NOMO-1 treated with DMSO at 0.1 percent for 48 hours (cell line): ENCODE results near the gene FAM200B.

Experiments
- DNase-seq: peaks from one replicate; lab custom pipeline; 2025; ENCODE audit not compliant: unreplicated experiment; lab: John Stamatoyannopoulos, UW

Gene FAM200B

DNA sequence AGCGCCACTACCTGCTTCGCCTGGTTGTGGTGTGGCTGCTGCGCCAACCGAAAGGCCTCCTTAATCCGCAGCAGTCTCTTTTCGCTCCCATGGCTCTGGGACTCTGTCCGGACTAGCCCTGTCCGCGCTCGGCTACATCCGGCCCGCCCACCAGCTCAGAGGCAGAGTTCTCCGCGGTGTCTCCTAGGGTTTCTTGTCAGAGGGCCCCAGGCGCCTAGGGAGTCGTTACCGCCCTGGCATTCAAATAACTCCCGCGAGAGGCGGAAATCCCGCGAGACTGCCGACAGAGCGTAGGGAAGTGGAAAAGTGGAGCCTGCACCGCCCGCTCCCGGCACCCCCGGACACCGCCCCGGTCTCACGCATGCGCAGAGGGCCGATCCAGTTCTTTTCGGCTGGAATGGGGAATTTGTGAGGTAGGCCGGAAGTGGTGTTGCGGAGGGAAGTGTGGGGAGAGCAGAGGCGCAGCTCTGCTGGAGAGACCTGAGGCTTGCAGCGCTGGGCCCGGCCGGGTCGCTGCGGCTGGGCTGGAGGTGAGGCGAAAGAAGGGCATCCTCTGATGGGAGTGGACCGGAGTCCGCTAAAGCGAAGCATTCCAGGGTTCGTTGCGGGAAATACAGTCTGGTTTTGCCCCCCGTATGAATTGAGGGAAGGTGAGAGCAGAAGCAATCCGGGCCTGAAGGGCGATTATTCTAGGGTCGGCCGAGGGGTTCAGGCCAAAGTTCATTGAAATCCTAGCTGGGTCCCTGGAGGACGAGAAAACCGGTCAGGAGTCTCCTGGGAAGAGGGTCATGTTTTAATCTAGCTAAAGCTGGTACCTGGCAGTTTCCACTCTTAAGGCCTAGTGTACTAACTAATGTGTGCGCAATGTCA lies at the start of gene FAM200B:
Gene FAM200B (plus strand): TSS at position 456 of the 870 bp plus-strand sequence. CDS start 5,151 bp downstream, outside the sequence.
- DNase-seq: peak; percentile 98

DNA sequence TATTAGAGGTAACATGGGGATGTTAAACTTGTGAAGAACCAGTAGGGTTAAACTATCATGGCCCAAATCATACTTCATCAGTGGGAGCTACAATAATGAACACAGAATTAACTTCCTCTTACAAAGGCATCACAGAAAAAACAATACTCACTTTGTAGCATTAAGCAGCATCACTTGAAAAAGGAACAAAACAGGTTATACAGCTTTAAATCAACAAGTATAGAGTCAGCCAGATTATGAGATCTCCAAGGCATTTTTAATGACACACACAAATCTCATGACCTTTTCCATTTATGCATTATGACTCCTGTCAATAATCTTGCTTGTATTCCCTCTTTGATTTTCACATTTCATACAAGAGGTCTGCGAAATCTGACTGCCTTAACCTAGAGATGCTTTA lies 44.8 kb upstream of the FAM200B start:
- no peak for DNase-seq

DNA sequence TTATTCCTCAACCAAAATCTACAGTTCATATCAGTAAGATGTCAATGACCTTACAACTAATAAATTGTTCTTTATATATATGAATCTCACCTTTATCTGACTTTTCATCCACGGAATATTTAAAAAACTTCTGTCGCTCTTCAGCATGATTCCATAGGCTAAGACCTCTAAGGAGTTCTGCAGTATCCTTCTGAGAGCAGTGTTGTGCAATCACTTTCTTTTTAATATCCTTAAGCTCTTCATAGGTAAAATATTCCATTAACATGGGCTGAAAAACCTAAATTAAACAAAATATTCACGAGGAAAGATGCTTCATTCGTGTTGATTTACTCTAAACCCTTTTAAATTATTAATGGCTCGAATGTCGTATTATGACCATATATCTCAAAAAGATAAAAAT lies 43.2 kb upstream of the FAM200B start:
- DNase-seq: no peak

DNA sequence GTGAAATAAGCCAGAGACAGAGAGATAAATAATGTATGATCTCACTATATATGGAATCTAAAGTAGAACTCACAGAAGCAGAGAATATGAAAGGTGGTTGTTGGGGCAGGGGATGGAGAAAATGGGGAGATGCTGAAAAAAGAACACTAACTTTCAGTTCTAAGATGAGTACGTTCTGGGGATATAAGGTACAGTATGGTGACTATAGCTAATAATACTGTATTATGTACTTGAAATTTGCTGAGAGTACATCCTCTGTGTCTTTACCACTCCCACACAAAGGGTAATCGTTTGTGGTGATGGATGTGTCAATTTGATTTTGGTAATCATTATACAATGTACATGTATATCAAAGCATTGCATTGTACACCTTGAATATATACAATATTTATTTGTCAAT lies 33.0 kb upstream of the FAM200B start:
- DNase-seq: no peak

DNA sequence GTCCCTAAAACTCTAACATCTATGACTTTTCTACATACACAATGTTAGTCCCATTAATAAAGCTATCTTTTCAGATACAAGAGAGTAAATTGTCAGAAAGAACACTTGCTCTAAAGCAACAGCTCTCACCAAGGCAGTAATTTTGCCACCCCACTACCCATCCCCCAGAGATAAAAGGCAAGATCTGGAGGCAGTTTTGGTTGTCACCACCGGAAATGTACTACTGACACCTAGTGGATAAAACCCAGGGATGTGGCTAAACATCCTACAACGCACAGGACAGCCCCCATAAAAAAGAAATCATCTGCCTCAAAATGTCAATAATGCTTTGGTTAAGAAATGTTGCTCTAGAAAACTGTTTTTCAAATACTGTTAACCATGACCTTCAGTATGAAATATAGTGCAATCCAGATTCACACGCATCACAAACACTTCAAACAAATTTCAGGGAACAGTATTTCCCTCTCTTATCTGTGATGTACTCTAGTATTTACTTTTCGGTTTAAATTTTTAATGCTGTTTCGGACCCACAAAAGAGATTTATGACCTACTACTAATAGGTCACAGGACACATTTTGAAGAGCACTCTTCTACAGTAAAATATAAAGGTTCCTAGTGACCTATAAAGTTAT lies 31.6 kb upstream of the FAM200B start:
- DNase-seq: peak; percentile 79

DNA sequence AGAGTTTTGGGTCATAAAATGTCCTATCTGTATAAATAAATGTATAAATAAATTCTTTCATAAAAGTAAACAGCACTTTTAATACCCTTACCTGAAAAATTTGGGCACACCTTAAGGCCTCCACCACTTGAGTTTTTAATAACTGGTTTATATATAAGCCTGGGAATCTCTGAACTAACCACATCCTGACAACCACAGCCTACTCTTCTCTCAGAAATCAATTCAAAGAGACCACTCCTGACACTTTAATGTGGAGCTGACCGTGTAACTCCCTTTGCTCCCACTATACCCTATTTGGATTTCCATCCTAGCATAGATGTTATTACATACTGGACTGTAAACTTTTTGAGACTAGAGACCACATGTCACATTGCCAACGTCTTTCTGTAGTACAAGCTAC lies 30.0 kb upstream of the FAM200B start:
- no peak for DNase-seq

DNA sequence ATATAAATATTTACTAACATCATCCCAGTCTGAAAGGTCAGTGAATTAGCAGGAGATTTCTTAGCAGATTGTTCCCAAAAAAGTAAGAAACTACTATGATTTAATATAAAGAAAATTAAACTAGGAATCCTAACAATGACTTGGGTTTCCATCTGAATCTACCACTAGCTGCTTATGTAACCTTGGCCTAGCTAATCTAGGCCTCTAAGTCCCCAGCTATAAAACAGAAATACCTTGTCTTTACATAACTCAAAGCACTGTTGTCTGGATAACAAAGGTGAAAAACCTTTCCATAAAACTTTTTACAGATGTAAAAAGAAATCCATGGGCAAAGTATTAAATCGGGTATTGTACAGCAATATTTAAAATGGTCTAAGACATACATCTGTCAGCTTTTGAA lies 29.4 kb upstream of the FAM200B start:
- no peak for DNase-seq

DNA sequence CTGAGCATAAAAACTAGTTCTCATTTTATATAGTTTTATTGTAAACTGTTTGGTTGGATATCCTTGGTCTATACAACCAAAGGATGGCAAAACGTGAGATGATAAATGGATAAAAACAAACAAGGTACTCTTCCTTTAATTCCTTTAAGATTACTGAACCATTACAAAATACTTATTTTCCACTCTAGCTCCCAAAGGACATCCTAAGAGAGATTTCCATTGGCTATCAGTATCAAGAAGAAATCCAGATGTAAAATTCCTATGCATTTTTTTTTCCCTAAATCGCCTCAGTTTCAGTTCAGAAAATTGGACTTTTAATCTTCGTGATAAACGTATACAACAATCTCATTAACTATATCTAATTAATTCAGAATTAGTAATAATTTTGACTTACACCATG lies 28.8 kb upstream of the FAM200B start:
- DNase-seq: no peak

DNA sequence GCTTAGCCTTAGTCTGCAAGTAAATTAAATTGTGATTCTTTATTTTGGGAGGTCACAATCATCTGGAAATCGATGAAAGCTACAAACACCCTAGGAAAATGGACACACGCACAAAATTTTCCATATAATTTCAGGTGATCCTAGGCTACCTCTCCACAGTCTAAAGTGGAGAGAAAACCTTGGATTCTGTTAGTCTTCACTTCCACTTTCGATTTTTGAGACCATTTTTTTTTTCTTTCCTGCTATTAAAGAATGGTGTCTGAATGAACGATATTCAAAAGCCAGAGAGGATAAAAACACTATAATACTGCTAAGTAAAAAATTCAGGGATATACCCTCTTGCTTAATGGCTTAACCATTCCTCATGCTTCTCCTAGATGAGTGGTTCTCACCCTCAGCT lies 28.2 kb upstream of the FAM200B start:
- peak; percentile 20 for DNase-seq

DNA sequence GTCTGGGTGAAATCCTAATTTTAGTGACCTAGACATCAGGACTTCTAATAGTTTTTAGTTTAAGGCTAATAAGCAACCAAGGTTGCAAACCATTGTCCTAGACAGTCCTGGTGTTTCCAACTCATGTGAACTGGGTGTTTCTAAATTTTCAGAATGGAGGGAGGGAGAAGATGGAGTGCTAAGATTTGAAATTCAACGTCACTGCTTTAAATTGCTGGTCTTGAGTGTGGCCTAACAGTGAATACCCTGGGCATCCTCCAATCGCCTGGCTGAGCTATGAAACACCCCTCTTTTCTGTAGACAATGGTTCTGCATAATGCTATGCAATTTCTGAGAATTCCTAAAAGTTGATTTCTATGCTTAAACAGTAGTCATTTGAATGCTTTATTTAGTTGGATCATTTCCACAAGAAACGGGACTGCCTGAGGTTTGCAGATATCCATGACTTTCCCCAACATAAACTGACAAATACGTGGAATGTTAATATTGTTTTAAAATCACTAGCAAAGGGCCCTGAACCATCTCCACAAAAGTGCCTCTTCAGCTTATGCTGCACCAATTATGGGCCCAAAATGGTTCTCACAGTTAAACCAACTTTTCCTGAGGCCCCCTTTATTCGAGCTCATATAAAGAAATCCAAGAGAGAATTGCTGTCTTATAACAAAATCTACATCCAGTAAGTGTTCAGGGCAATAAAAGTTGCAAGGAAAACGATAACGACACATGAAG lies 27.6 kb upstream of the FAM200B start:
- DNase-seq: peak; percentile 82

DNA sequence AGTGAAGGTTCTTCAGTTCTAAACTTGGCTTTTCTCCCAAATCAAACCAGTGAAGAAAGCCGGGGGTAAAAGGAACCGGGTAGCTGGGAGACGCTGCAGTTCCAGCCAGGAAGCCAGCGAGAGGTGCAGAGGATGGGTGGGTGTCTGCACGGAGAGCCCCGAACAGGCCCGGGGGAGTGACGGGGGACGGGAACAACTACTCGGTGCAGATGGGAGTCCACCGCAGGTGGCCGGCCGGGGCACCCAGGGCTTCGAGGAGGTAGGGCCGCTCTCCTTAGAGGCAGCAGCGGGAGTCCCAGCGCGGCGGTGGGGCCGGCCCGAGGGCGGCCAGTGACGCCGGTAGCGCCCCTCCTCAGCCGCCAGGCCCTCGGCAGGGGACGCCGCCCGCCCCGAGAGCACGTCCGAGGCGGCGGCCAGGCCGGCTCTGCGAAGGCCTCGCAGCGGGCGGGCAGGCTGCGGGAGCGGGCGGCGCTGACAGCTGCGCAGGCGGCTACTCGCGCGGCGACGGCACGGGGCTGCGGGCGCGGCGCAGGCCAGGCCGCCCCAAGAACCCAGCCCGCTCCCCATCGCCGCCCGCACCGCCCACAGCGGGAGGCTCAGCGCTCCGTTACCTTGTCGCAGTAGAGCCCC lies 26.9 kb upstream of the FAM200B start:
- peak; percentile 47 for DNase-seq

DNA sequence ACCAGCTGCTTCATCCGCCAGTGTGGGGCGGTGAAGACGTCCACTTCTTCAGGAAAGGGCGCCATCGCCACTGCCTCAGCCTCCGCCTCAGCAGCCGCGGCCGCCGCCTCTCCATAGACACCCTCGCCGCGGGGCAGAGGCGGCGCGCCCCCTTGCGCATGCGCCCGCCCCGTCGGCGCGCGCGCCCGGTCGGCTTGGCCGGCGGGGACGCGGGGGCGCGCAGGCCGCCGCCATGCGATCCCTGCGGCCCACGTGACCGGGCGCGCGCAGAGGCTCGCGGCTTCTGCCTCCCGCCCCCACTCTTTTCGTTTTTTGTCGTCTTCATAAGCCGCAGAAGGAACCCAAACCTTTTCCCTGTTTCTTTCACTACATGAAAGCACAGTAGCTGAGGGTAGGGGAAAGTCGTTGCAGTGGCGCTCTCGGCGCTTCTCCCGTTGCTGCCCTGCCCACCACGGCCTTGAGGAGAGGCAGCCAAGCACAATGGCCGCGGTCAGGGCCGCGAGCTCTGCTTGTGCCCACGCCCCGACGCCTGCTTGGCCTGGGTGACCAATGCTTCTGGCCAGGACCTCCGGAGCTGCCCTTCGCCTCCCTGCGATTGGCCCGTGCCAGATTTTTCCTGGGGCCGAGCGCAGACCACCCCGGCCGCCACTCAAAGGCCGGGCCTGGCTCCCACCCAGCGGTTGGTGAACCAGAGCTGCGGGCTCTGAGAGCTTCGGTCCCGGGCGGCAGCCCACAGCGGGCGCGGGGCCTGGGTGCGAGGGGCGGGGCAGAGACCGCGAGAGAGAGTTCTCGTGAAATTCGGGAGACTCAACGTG lies 26.2 kb upstream of the FAM200B start, which contains the start of gene FBXL5:
Gene FBXL5 (minus strand): TSS at position 135 of the 815 bp plus-strand sequence. CDS start 70 bp downstream, at position 65.
- peak; percentile 82 for DNase-seq

DNA sequence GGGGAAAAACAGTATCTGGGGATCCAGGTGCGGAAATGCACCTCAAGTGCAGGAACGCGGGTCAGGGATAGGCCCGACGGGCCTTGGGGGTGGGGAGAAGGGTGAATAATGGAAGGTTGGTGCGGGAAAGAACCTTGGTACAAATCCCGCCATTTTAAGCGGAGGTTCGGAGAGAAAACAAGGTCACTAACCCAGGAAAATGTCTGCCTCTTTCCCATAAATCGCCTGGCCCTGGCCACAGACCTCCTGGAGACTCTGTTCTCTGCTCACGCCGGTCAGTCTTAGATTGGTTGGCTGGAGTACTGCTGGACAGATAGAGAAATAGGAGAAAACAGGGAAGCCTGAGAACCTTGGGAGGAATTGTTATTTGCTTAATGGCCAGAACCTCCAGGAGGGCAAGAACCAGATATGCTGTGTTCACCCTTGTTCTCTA lies 25.6 kb upstream of the FAM200B start:
- DNase-seq: no peak

DNA sequence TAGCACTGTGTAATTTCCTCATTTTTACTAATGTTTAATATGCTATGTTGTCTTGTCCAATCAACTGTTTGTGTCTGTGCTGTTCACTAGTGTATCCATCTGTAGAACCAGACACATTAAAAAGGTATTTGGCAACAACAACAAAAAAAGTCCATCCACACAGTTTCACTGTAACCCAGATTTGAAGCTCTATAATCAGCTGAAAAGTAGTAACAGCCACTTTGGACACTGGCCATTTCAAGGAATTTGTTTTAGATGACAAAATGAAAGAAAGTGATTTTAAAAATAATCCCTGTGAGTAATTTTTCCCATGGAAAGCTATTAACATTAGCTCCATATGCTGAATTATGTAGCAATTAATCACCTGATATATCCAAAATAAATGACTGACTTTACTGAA lies 24.3 kb upstream of the FAM200B start:
- DNase-seq: no peak

DNA sequence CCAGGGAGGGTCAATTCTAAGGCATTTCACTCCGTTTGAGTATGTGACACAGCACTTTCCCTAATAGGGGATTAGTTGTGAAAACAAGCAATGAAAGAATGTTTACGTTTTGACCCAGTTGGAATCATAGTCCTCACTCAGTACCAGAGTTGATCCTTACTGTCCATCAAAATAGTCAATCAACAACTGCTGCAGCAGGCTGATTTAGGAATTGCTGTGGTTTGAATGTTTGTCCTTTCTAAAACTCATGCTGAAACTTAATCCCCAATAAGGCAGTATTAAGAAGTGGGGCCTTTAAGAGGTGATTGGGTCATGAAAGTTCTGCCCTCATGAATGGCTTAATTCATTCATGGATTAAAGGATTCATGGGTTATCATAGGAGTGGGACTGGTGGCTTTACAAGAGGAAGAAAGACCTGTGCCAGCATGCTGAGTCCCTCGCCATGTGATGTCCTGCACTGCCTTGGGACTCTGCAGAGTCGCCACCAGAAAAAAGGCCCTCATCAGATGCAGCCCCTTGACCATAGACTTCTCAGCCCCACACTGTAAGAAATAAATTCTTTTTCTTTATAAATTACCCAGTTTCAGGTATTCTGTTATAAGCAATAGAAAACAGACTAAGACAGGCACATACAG lies 23.4 kb upstream of the FAM200B start:
- no peak for DNase-seq

DNA sequence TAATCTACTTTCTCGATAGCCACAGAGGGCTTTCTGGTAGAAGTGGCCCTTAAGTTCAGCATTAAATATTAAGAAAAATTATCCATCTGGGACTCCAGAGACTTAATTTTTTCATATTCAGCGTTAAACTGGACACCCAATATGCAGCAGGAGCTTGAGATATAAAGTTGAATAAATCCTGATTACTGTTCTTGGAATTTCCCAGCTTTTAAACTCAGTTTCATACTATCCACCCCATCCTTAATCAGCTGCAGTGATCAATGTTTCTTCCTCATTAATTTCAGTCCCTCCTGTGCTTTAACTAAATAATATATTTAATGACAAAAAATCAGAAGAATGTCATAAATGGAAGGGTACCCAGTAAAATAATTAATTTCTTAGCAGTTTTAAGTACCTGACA lies 22.8 kb upstream of the FAM200B start:
- DNase-seq: no peak

DNA sequence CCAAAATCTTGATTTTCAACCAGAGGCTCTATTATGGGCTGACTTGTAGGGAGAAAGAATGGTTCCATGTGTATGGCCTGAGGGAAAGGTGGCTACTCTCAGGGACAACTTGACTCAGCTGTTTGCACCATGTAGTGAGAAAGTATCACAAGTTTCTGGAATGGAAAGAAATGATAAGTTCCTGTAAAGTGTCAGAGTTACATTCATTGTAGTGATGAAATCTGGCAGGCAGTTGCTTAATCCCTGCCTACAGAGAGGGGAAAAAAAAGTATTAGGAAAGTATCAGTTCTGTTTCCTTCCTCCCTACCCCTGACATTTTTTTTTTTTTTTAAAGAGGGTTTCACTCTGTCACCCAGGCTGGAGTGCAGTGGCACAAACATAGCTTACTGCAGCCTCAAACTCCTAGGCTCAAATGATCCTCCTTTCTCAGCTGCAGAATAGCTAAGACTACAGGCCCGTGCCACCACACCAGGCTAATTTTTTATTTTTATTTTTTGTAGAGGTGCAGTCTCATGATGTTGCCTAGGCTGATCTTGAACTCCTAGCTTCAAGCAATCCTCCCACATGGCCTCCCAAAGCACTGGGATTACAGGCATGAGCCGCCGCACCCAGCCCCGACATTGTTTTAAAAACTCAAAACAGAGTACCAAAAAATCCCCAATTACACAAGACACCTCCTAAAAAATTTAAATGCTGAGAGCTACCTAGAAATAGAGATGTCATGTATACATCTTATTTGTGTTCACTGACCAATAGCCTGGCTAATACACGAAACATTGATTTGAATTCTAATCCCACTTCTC lies 21.7 kb upstream of the FAM200B start:
- peak; percentile 96 for DNase-seq

DNA sequence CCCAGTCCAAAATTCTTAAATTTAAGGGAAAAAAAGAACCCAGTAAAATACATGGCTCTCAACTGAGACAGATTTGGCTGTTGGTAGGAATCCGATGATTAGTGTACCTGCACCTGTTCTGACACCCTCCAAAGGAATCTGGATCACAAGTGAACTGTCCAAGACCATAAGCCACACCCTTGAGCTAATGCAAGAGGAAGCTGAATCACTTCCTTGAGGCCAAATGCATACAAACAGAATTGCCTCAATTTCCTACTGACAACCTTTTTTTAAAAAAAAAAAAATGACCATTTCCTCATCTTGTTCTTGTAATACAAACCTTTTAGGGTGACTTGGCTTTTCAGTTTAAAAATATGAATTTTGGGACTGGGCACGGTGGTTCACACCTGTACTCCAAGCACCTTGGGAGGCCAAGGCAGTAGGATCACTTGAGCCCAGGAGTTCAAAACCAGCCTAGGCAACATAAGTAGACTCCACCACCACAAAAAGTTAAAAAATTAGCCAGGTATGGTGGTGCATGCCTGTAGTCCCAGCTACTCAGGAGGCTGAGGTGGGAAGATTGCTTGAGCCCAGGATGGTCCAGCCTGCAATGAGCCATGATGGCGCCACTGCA lies 15.8 kb upstream of the FAM200B start:
- DNase-seq: peak; percentile 95

DNA sequence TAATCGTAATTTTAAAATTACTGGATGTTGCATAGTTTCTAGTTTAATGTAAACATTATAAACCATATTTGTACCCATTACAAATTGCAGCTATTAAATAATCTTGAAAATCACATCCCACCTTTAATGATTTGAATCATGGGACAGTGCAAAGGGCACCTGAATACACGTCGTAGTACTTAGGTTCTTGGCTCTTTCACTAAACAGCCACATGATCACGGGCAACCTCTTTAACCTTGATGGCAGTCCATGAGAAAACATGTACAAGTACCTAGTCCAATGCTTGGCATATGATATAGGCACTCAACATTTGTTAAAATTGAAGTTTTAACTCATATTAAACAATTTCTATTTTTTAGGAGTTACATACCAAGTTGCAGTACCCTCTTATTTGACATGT lies 14.6 kb upstream of the FAM200B start:
- DNase-seq: no peak
